ENCODE data around the gene FCRL1. TPM values are rescaled to one million over a fixed set of nuclear protein-coding genes. Genes with fewer than 3 reads are reported as not detected.

FCRL1 gene, protein sequence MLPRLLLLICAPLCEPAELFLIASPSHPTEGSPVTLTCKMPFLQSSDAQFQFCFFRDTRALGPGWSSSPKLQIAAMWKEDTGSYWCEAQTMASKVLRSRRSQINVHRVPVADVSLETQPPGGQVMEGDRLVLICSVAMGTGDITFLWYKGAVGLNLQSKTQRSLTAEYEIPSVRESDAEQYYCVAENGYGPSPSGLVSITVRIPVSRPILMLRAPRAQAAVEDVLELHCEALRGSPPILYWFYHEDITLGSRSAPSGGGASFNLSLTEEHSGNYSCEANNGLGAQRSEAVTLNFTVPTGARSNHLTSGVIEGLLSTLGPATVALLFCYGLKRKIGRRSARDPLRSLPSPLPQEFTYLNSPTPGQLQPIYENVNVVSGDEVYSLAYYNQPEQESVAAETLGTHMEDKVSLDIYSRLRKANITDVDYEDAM
- total RNA-seq = not detected in 2 replicates
- long read RNA-seq = 0 reads

- H3K4me3 Mint-ChIP-seq (ENCODE audit: low read depth) = no peak within 1 kb of the TSS
- H3K27me3 Mint-ChIP-seq = peaks cover 10% of the 10 kb centered on the region
- H3K27ac Mint-ChIP-seq = no peak within 1 kb of the TSS
Measured at GRCh38 chr1:157819896-157820295, at the start of gene FCRL1. Gene FCRL1 (minus strand): TSS chr1:157820120. CDS start chr1:157820037, 83 bp downstream.

DNA sequence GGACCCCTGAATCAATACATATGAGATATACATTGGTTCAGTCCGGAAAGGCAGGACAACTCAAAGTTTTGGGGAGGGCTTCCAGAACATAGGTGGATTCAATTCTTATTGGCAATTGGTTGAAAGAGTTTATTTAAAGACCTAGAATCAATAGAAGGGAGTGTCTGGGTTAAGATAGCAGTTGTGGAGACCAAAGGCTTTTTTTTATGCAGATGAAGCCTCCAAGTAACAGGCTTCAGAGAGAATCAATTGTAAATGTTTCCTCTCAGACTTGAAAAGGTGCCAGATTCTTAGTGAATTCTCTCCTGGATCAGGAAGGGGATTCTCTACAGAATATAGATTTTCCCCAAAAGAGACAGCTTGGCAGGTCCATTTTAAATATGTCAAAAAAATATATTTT is 48.7 kb upstream of the FCRL1 start:
- Mint-ChIP-seq H3K4me1 (ENCODE audit: low read depth) (no peaks in the 10 kb centered on the region), H3K27ac (no peak overlapping the region), H3K36me3 (ENCODE audit: insufficient read depth) (no peaks in the 10 kb centered on the region), H3K9me3 (ENCODE audit: low read depth) (peaks cover 3% of the 10 kb centered on the region), H3K4me3 (ENCODE audit: low read depth) (no peak overlapping the region), H3K27me3 (peaks cover 6% of the 10 kb centered on the region)
- no peak for DNase-seq (ENCODE audit: low spot score, unreplicated experiment)
- no peak for TF ChIP-seq CTCF (IDR thresholded peaks at IDR 0.05; ENCODE audit: unreplicated experiment)

More at GRCh38 chr1:157819896-157820295, at the start of gene FCRL1:
- Mint-ChIP-seq H3K4me1 (ENCODE audit: low read depth) (no peaks in the 10 kb centered on the region), H3K36me3 (ENCODE audit: insufficient read depth) (no peaks in the 10 kb centered on the region), H3K9me3 (ENCODE audit: low read depth) (no peaks in the 10 kb centered on the region)
- DNase-seq (ENCODE audit: low spot score, unreplicated experiment) = no peak
- no peak for TF ChIP-seq CTCF (IDR thresholded peaks at IDR 0.05; ENCODE audit: unreplicated experiment)

GRCh38 chr1:157862114-157863070 is 42.5 kb upstream of the FCRL1 start:
- DNase-seq (ENCODE audit: low spot score, unreplicated experiment) = no peak
- Mint-ChIP-seq H3K36me3 (ENCODE audit: insufficient read depth) (no peaks in the 10 kb centered on the region), H3K27ac (no peak overlapping the region), H3K4me3 (ENCODE audit: low read depth) (no peak overlapping the region), H3K27me3 (no peaks in the 10 kb centered on the region), H3K9me3 (ENCODE audit: low read depth) (no peaks in the 10 kb centered on the region), H3K4me1 (ENCODE audit: low read depth) (no peaks in the 10 kb centered on the region)
- TF ChIP-seq CTCF (IDR thresholded peaks at IDR 0.05; ENCODE audit: unreplicated experiment) = no peak

DNA sequence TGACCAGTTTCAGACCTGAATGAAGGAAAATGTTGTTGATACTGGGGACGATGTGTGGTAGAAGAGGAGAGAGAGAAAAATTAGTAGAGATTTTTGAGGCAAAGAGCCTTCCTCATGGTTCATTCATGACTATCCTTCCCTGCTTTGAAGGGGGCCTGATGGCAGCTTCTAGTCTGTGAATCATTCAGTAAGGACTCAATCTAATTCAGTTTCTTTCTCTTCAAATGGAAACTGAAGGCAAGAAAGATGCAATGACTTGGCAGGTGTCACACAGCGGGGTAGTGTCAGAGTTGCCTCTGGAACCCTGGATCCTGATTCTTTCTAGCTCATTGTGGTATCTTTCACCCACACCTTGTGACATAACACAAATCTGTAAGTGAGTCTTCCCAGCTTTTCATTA is 36.6 kb upstream of the FCRL1 start:
- no peak overlapping the region for H3K4me3 Mint-ChIP-seq (ENCODE audit: low read depth)
- TF ChIP-seq CTCF (IDR thresholded peaks at IDR 0.05; ENCODE audit: unreplicated experiment) = no peak
- no peaks in the 10 kb centered on the region for H3K4me1 Mint-ChIP-seq (ENCODE audit: low read depth)
- H3K27me3 Mint-ChIP-seq = peaks cover 6% of the 10 kb centered on the region
- H3K27ac Mint-ChIP-seq = no peak overlapping the region
- no peak for DNase-seq (ENCODE audit: low spot score, unreplicated experiment)
- H3K9me3 Mint-ChIP-seq (ENCODE audit: low read depth) = no peaks in the 10 kb centered on the region
- H3K36me3 Mint-ChIP-seq (ENCODE audit: insufficient read depth) = no peaks in the 10 kb centered on the region

- Mint-ChIP-seq H3K9me3 (ENCODE audit: low read depth) (no peaks in the 10 kb centered on the region), H3K27me3 (peaks cover 6% of the 10 kb centered on the region), H3K27ac (no peak overlapping the region), H3K36me3 (ENCODE audit: insufficient read depth) (no peaks in the 10 kb centered on the region), H3K4me1 (ENCODE audit: low read depth) (no peaks in the 10 kb centered on the region), H3K4me3 (ENCODE audit: low read depth) (no peak overlapping the region)
- DNase-seq (ENCODE audit: low spot score, unreplicated experiment) = no peak
- TF ChIP-seq CTCF (IDR thresholded peaks at IDR 0.05; ENCODE audit: unreplicated experiment) = no peak
Measured at GRCh38 chr1:157852476-157852875, 32.6 kb upstream of the FCRL1 start.

All from progenitor cell of endocrine pancreas (in vitro differentiated cells).